Testis (tissue), 3 donors: ENCODE measurements around the gene KCNG1. TPM values are rescaled to one million over a fixed set of nuclear protein-coding genes. Genes with fewer than 3 reads are reported as not detected.
"Not testable (repeated sequence)": the region's sequence is repeated elsewhere in the genome, so short reads cannot be mapped to it uniquely, and the experiment has no call there.

Experiments
- DNase-seq: peaks from one replicate; pipeline ENCODE4 v3.0.0-alpha.2; 2019
- H3K27ac ChIP-seq, 2 donors: fragments of 200-600 bp; sonication (generic); one replicate each; pipeline ENCODE4 v1.5.1; 2019
- H3K27me3 ChIP-seq: fragments of 200-600 bp; sonication (generic); one replicate; pipeline ENCODE4 v1.5.1; 2019
- H3K36me3 ChIP-seq: fragments of 200-600 bp; sonication (generic); one replicate; pipeline ENCODE4 v1.5.1; 2017; ENCODE audit warnings: low read depth; ENCODE audit errors: missing control alignments
- H3K4me1 ChIP-seq: fragments of 200-600 bp; sonication (generic); one replicate; pipeline ENCODE4 v1.5.1; 2019
- H3K4me3 ChIP-seq, 2 donors: fragments of 200-600 bp; sonication (generic); one replicate each; pipeline ENCODE4 v1.5.1; 2017 to 2019
- H3K9me3 ChIP-seq: fragments of 200-600 bp; sonication (generic); one replicate; pipeline ENCODE4 v1.5.1; 2017
- POLR2A ChIP-seq: fragments of 450-650 bp; IDR thresholded peaks from one replicate; pipeline ENCODE4 v1.6.1; 2017; ENCODE audit warnings: antibody characterized with exemption, mild to moderate bottlenecking, moderate library complexity
- WGBS, 2 donors: methylation state at CpG; one replicate each; pipeline ENCODE4 v1.1.5; 2018; 5-methylcytosine and 5-hydroxymethylcytosine counted together
- intact Hi-C: fragments of 100-400 bp; cut with DNase I; formaldehyde crosslinking; loops from one replicate; pipeline ENCODE4 v1.15.1; 2023; ENCODE audit warnings: low total_unique reads
- polyA plus RNA-seq: library from polyadenylated mRNA; stranded (reverse); fragments of 350-450 nt; fragmentation: Illumina TruSeq; extraction: RNeasy Lipid Tissue Mini Kit (QIAGEN cat#74804); gene quantifications from one replicate; pipeline ENCODE4 v1.2.3, GENCODE V29; 2014; ENCODE audit warnings: low read depth, low replicate concordance; ENCODE audit not compliant: insufficient read depth
- total RNA-seq, 2 donors: library from RNA; depleted of rRNA; stranded (reverse); fragments of >200 nt; gene quantifications; one replicate each; pipeline ENCODE4 v1.2.3, GENCODE V29; 2016
- TF ChIP-seq, protein P1 (sequence below), 3 experiments: fragments of 450-650 bp in 2 of 3; fragments of 200-600 bp in 1 of 3; sonication (generic) in 1 of 3; IDR thresholded peaks; one replicate each; pipeline ENCODE4 v1.5.1; 2016 to 2019; ENCODE audit warnings: antibody characterized with exemption in 3 of 3, mild to moderate bottlenecking in 2 of 3, moderate library complexity in 1 of 3

Gene KCNG1
- total and polyA plus RNA-seq, 3 donors from 2014 or later, result 20.9 to 78.2 (median 35.8) TPM

DNA sequence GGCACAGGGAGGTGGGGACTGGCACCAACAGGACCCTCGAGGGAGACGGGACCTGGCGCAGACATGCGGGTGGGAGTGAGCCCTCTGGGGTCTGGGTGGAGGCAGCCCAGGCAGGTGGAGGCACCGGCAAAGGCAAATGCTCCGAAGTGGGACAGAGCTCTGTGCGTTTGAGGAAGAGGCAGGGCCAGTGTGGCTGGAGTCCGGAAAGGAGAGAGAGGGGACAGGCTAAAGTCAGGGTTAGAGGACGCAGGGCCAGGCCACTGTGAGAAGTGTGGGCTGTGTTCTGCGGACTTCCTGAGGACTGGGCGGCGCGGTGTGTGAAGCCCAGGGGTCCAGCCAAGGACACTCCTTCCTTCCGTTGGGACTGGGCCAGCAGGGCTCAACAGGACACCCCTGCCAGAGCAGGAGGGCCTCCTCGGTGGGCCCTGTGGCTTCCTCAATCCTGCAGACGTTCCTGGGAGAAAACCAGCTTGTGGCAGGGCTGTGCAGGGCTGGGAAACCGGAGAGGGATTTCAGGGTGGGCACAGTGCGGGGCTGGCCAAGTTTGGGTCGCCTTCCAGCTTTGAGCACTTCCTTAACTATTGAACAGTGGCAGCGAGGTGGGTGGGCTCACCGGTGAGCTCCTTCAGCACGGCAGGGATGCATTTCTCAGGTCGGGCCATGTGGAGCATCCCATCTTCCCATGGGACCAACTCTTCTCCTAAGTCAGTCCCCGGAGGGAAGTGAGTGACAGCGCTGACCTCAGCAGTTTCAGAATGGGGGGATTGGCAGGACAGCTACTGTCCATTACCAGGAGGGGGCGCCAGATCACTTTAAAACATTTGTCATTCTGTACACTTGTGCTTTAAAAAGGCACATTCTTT lies 41.8 kb downstream of the KCNG1 start:
- Histone ChIP-seq H3K4me1 (no peaks in the 10 kb centered on the region), H3K36me3 (no peaks in the 10 kb centered on the region), H3K9me3 (no peaks in the 10 kb centered on the region), H3K4me3 (no peak overlapping the region), H3K27me3 (no peaks in the 10 kb centered on the region), H3K27ac (no peak overlapping the region)
- intact Hi-C loops, result no loop called here
- TF ChIP-seq, protein P1, sequence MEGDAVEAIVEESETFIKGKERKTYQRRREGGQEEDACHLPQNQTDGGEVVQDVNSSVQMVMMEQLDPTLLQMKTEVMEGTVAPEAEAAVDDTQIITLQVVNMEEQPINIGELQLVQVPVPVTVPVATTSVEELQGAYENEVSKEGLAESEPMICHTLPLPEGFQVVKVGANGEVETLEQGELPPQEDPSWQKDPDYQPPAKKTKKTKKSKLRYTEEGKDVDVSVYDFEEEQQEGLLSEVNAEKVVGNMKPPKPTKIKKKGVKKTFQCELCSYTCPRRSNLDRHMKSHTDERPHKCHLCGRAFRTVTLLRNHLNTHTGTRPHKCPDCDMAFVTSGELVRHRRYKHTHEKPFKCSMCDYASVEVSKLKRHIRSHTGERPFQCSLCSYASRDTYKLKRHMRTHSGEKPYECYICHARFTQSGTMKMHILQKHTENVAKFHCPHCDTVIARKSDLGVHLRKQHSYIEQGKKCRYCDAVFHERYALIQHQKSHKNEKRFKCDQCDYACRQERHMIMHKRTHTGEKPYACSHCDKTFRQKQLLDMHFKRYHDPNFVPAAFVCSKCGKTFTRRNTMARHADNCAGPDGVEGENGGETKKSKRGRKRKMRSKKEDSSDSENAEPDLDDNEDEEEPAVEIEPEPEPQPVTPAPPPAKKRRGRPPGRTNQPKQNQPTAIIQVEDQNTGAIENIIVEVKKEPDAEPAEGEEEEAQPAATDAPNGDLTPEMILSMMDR (IDR thresholded peaks at IDR 0.05), result peak; percentile 47 to 85 (median 79)
- no peak for TF ChIP-seq POLR2A
- 43 to 50% methylated on average over 19 to 26 of the region's 26 CpGs for WGBS, 2 donors
- peak; percentile 81 for DNase-seq

DNA sequence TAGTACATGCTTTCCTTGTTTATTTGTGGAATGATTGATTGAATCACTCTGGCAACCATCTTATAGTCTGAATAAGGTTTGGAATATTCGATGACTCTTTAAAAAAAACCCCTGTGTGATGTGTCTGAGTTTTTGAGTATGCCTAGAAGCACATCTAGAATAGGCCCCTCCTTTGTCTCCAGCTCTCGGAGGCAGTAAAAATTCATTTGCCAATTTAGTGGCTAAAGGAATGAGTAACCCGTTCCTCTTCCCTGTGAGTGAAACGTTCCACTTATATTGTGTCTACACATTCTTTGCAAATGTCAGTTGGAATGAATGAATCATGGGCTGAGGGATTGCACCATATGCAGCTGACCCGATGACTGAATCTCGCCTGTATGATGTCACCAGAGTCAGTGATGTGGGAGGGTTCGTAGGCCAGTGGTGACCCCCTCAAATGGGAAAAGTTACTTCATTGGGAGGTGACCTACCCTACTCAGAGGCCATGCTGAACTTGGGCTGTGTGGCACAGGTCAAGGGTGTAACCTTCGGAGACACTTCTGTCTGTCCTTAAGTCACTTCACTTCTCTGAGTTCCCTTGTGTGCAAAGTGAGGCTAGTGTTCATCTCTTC lies 42.7 kb downstream of the KCNG1 start:
- no peak for TF ChIP-seq POLR2A
- TF ChIP-seq, protein P1 (IDR thresholded peaks at IDR 0.05), result no peak
- 74 to 76% methylated on average over 8 of the region's 8 CpGs for WGBS, 2 donors
- H3K27me3 ChIP-seq, result no peaks in the 10 kb centered on the region
- no peak overlapping the region for H3K27ac ChIP-seq
- H3K36me3 ChIP-seq, result no peaks in the 10 kb centered on the region
- no peak for DNase-seq
- H3K9me3 ChIP-seq, result no peaks in the 10 kb centered on the region
- H3K4me3 ChIP-seq, result no peak overlapping the region
- intact Hi-C loops, result no loop called here
- H3K4me1 ChIP-seq, result no peaks in the 10 kb centered on the region

GRCh38 chr20:50978533-50978932 lies 44.4 kb downstream of the KCNG1 start:
- intact Hi-C loops, DNase-seq, H3K9me3 ChIP-seq, H3K4me1 ChIP-seq, H3K4me3 ChIP-seq, H3K36me3 ChIP-seq, H3K27ac ChIP-seq, H3K27me3 ChIP-seq: not testable (repeated sequence)
- WGBS, 2 donors, result 91 to 93% methylated on average over 4 of the region's 4 CpGs

- 57 to 66% methylated on average over 20 of the region's 20 CpGs for WGBS, 2 donors
- DNase-seq, result no peak
- Histone ChIP-seq H3K4me3 (no peak overlapping the region), H3K36me3 (no peaks in the 10 kb centered on the region), H3K27ac (no peak overlapping the region), H3K27me3 (no peaks in the 10 kb centered on the region), H3K4me1 (no peaks in the 10 kb centered on the region), H3K9me3 (no peaks in the 10 kb centered on the region)
- no peak for TF ChIP-seq POLR2A
- TF ChIP-seq, protein P1 (IDR thresholded peaks at IDR 0.05), result no peak
- intact Hi-C loops, result no loop called here
Observed at GRCh38 chr20:50977066-50978021, 45.6 kb downstream of the KCNG1 start.
